Measurements from ENCODE around the gene VSTM5. TPM values are rescaled to one million over a fixed set of nuclear protein-coding genes. Genes with fewer than 3 reads are reported as not detected.

The VSTM5 gene
- total RNA-seq, 1 experiment from 2014 or later = not detected

GRCh38 chr11:93784145-93784934 is 66.1 kb downstream of the VSTM5 start, which contains the start of gene MED17:
Gene MED17 (plus strand): TSS chr11:93784282. CDS start chr11:93784514, 232 bp downstream.
- peaks cover 15% of the 10 kb centered on the region; the same call in 1 of the 2 replicates for H4K20me1 ChIP-seq (ENCODE audit: insufficient read depth)
- peak within 1 kb of the TSS; percentile 75 to 93 for H3K4me3 ChIP-seq (replicated peaks in 1 of 2; ENCODE audit: low read depth in 1 of 2, low read length in 2 of 2)
- DNase-seq (ENCODE audit: low read depth, low spot score) = peak; percentile 81
- ChIA-PET CTCF (interaction anchor here (0.8 to 1.1 kb wide), 4 partner anchors 26 to 550 kb away, joined by 3 to 7 read pairs (median 4); partner anchors contain the start of genes C11orf54 and TAF1D), RAD21 (ENCODE audit: low non-redundant PET in 1 of 2, low total read pairs in 2 of 2, uncharacterized antibody in 2 of 2, unreplicated experiment in 2 of 2) (interaction anchor here in 1 of 2 experiments (0.9 kb wide), 1 partner anchor 43 kb away, joined by 4 read pairs; the partner anchor contains the start of genes C11orf54 and TAF1D), POLR2A (interaction anchor here (0.8 to 2.3 kb wide), 9 partner anchors 8 to 1185 kb away, joined by 3 to 39 read pairs (median 4); partner anchors contain the start of genes C11orf54 and TAF1D)
- peak within 1 kb of the TSS; percentile 98 for H3K9ac ChIP-seq (ENCODE audit: low read length)
- peaks cover 8 to 13% of the 10 kb centered on the region in 2 experiments; a peak in 3 of 4 replicates for H3K36me3 ChIP-seq (ENCODE audit: control insufficient read depth in 1 of 2, insufficient read depth in 2 of 2, low read length in 2 of 2)
- peak within 1 kb of the TSS; percentile 87 for H3K27ac ChIP-seq (ENCODE audit: low read depth, low read length)
- peaks cover 52% of the 10 kb centered on the region for H3K79me2 ChIP-seq (ENCODE audit: insufficient read depth, low read length)
- H2AFZ ChIP-seq (ENCODE audit: low read depth, low read length, poor library complexity, severe bottlenecking) = peak within 1 kb of the TSS; percentile 49
- H3K27me3 ChIP-seq (ENCODE audit: insufficient read depth, low read length) = no peaks in the 10 kb centered on the region
- peaks cover 9 to 12% of the 10 kb centered on the region in 2 experiments; a peak in 3 of 4 replicates for H3K4me1 ChIP-seq (ENCODE audit: control insufficient read depth in 1 of 2, insufficient read depth in 2 of 2, low read length in 2 of 2)
- H3K4me2 ChIP-seq (ENCODE audit: low read length) = peak within 1 kb of the TSS; percentile 77
- BruUV-seq (replicated peaks) = TSS peak; percentile 61
- no peaks in the 10 kb centered on the region for H3K9me3 ChIP-seq (ENCODE audit: control insufficient read depth in 1 of 2, insufficient read depth in 1 of 2, low read depth in 1 of 2, low read length in 2 of 2)
- H3K9me2 ChIP-seq (ENCODE audit: insufficient read depth) = no peaks in the 10 kb centered on the region
- intact Hi-C loops (cut with micrococcal nuclease) = loop anchor here (2.0 kb wide), 1 partner anchor 44 kb away; the partner anchor contains the start of genes C11orf54 and TAF1D
- ATAC-seq = peak; percentile 93
- no peak for TF ChIP-seq ZBTB33 (IDR thresholded peaks at IDR 0.05; ENCODE audit: extremely low read depth, insufficient replicate concordance, low read length)
- no peak for TF ChIP-seq REST (IDR thresholded peaks at IDR 0.05; ENCODE audit: low read depth)
- TF ChIP-seq FOSL1 (IDR thresholded peaks at IDR 0.05; ENCODE audit: low read depth) = peak; percentile 41; the same call in 1 of the 2 replicates
- TF ChIP-seq SRF (IDR thresholded peaks at IDR 0.05; ENCODE audit: low read depth) = no peak
- TF ChIP-seq RAD21 (IDR thresholded peaks at IDR 0.05; ENCODE audit: low read depth) = no peak
- no peak for TF ChIP-seq CBX3 (IDR thresholded peaks at IDR 0.05; ENCODE audit: low read depth)
- TF ChIP-seq POLR2AphosphoS5 (IDR thresholded peaks at IDR 0.05; ENCODE audit: low read depth, low read length) = peak; percentile 98
- TF ChIP-seq ATF3 (IDR thresholded peaks at IDR 0.05) = no peak
- no peak for TF ChIP-seq TCF7L2 (IDR thresholded peaks at IDR 0.05; ENCODE audit: borderline replicate concordance, extremely low read depth, insufficient read depth, insufficient read length)
- peak; percentile 60 for TF ChIP-seq YY1 (IDR thresholded peaks at IDR 0.05; ENCODE audit: extremely low read depth, insufficient replicate concordance, low read depth, low read length)
- TF ChIP-seq MAX (IDR thresholded peaks at IDR 0.05) = no peak
- no peak; the same call in 1 of the 2 replicates for TF ChIP-seq ELF1 (IDR thresholded peaks at IDR 0.05; ENCODE audit: borderline replicate concordance, low read depth)
- TF ChIP-seq POLR2A (IDR thresholded peaks at IDR 0.05; ENCODE audit: borderline replicate concordance, extremely low read depth, insufficient read depth, insufficient read length) = peak; percentile 97
- peak; percentile 91 for TF ChIP-seq ZFX (IDR thresholded peaks at IDR 0.05)
- no peak for TF ChIP-seq JUND (IDR thresholded peaks at IDR 0.05)
- peak; percentile 88 for TF ChIP-seq SIN3A (IDR thresholded peaks at IDR 0.05; ENCODE audit: low read depth)
- TF ChIP-seq EZH2 (IDR thresholded peaks at IDR 0.05) = no peak
- TF ChIP-seq EZH2phosphoT487 (IDR thresholded peaks at IDR 0.05; ENCODE audit: borderline replicate concordance) = no peak
- no peak for TF ChIP-seq EGR1 (IDR thresholded peaks at IDR 0.05; ENCODE audit: low read depth)

Data from HCT116 (cell line).